Measurements from ENCODE around the gene SIMC1.

GRCh38 chr5:176392526-176392925 lies 154.3 kb downstream of the SIMC1 start:
- TF ChIP-seq CTCF (conservative IDR thresholded peaks at IDR 0.05; ENCODE audit: low read depth, low read length), result no peak
- no peak for TF ChIP-seq POLR2A (IDR thresholded peaks at IDR 0.05; ENCODE audit: low read depth, low read length)
- no peak for TF ChIP-seq RCOR1 (IDR thresholded peaks at IDR 0.05; ENCODE audit: insufficient replicate concordance, low read length)
- TF ChIP-seq, protein P1, sequence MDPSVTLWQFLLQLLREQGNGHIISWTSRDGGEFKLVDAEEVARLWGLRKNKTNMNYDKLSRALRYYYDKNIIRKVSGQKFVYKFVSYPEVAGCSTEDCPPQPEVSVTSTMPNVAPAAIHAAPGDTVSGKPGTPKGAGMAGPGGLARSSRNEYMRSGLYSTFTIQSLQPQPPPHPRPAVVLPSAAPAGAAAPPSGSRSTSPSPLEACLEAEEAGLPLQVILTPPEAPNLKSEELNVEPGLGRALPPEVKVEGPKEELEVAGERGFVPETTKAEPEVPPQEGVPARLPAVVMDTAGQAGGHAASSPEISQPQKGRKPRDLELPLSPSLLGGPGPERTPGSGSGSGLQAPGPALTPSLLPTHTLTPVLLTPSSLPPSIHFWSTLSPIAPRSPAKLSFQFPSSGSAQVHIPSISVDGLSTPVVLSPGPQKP (IDR thresholded peaks at IDR 0.05; ENCODE audit: borderline replicate concordance, low read depth, low read length), result no peak
- TF ChIP-seq, protein P2, sequence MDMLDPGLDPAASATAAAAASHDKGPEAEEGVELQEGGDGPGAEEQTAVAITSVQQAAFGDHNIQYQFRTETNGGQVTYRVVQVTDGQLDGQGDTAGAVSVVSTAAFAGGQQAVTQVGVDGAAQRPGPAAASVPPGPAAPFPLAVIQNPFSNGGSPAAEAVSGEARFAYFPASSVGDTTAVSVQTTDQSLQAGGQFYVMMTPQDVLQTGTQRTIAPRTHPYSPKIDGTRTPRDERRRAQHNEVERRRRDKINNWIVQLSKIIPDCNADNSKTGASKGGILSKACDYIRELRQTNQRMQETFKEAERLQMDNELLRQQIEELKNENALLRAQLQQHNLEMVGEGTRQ (IDR thresholded peaks at IDR 0.05; ENCODE audit: low read depth, low read length), result no peak
- TF ChIP-seq CEBPB (IDR thresholded peaks at IDR 0.05; ENCODE audit: low read depth, low read length), result no peak
- TF ChIP-seq FOS (IDR thresholded peaks at IDR 0.05; ENCODE audit: low read depth, low read length), result no peak
- TF ChIP-seq RFX5 (IDR thresholded peaks at IDR 0.05; ENCODE audit: low read depth, low read length), result no peak

All from IMR-90 (cell line).